C4-2B (cell line): Measurements from ENCODE around the gene CDV3.

ENCODE experiments used
- ZFX ChIP-seq: fragments of 450-650 bp; IDR thresholded peaks from 2 replicates; pipeline ENCODE4 v1.6.1; 2017
- TF ChIP-seq, protein P1 (sequence below): fragments of 450-650 bp; conservative IDR thresholded peaks from 2 replicates; pipeline ENCODE4 v1.5.1; 2017; ENCODE audit warnings: mild to moderate bottlenecking

DNA sequence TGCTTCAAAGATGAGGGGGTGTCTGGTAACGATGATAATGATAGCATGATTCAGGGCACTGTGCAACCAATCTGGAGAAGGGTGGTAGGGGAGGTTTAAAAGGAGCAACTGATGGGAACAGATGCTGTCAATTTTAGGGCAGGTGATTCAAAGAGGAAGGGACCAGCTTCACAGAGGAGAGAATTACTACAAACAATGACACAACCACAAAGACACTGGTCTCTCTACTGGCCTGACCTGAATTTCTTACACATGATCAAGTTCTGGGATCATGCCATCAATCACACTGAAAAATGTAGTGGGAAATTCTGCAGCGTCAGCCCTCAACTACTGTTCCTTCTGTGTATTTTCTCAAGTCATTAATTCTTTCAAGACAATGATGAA, 2.6 kb upstream of the CDV3 start:
- TF ChIP-seq, protein P1, sequence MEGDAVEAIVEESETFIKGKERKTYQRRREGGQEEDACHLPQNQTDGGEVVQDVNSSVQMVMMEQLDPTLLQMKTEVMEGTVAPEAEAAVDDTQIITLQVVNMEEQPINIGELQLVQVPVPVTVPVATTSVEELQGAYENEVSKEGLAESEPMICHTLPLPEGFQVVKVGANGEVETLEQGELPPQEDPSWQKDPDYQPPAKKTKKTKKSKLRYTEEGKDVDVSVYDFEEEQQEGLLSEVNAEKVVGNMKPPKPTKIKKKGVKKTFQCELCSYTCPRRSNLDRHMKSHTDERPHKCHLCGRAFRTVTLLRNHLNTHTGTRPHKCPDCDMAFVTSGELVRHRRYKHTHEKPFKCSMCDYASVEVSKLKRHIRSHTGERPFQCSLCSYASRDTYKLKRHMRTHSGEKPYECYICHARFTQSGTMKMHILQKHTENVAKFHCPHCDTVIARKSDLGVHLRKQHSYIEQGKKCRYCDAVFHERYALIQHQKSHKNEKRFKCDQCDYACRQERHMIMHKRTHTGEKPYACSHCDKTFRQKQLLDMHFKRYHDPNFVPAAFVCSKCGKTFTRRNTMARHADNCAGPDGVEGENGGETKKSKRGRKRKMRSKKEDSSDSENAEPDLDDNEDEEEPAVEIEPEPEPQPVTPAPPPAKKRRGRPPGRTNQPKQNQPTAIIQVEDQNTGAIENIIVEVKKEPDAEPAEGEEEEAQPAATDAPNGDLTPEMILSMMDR, result no peak
- TF ChIP-seq ZFX, result no peak
